Measurements from ENCODE around the gene PRKCA.
A peak's percentile ranks its signal among the peaks of the same experiment; 100 is the strongest.
"Not testable (repeated sequence)": the region's sequence is repeated elsewhere in the genome, so short reads cannot be mapped to it uniquely, and the experiment has no call there.

PRKCA gene

GRCh38 chr17:66292353-66292752, 10.1 kb upstream of the PRKCA start:
- no peak overlapping the region for H3K9ac ChIP-seq (ENCODE audit: low read depth, low read length)
- H3K27me3 ChIP-seq (ENCODE audit: insufficient read depth, low read length), result no peaks in the 10 kb centered on the region
- H3K27ac ChIP-seq (ENCODE audit: low read depth, low read length), result no peak overlapping the region
- H3K4me3 ChIP-seq (ENCODE audit: low read length), result no peak overlapping the region
- no peaks in the 10 kb centered on the region for H3K4me1 ChIP-seq (ENCODE audit: insufficient read depth, low read length)
- no peaks in the 10 kb centered on the region for H3K9me3 ChIP-seq (ENCODE audit: insufficient read depth, low read depth, low read length)
- no peaks in the 10 kb centered on the region for H3K36me3 ChIP-seq (ENCODE audit: insufficient read depth, low read length)
- 50% methylated on average over 2 of the region's 3 CpGs for WGBS

- Histone ChIP-seq H3K9ac (ENCODE audit: low read depth, low read length) (no peak overlapping the region), H3K9me3 (ENCODE audit: insufficient read depth, low read depth, low read length) (no peaks in the 10 kb centered on the region), H3K27ac (ENCODE audit: low read depth, low read length) (no peak overlapping the region), H3K4me1 (ENCODE audit: insufficient read depth, low read length) (no peaks in the 10 kb centered on the region), H3K27me3 (ENCODE audit: insufficient read depth, low read length) (peaks cover 21% of the 10 kb centered on the region), H3K36me3 (ENCODE audit: insufficient read depth, low read length) (no peaks in the 10 kb centered on the region), H3K4me3 (ENCODE audit: low read length) (no peak overlapping the region)
- 95% methylated on average over 6 of the region's 6 CpGs for WGBS
These were observed 6.1 kb upstream of the PRKCA start for GRCh38 chr17:66296289-66296725.

- H3K27ac ChIP-seq (ENCODE audit: low read depth, low read length); H3K4me3 ChIP-seq (ENCODE audit: low read length); H3K9me3 ChIP-seq (ENCODE audit: insufficient read depth, low read depth, low read length); H3K36me3 ChIP-seq (ENCODE audit: insufficient read depth, low read length); H3K4me1 ChIP-seq (ENCODE audit: insufficient read depth, low read length); H3K9ac ChIP-seq (ENCODE audit: low read depth, low read length): not testable (repeated sequence)
- peaks cover 29% of the 10 kb centered on the region for H3K27me3 ChIP-seq (ENCODE audit: insufficient read depth, low read length)
- WGBS, result 94% methylated on average over 8 of the region's 9 CpGs
These were observed 5.0 kb upstream of the PRKCA start for GRCh38 chr17:66297443-66297842.

GRCh38 chr17:66299711-66300110, 2.7 kb upstream of the PRKCA start:
- H3K9me3 ChIP-seq (ENCODE audit: insufficient read depth, low read depth, low read length), result no peaks in the 10 kb centered on the region
- H3K27me3 ChIP-seq (ENCODE audit: insufficient read depth, low read length), result peaks cover 38% of the 10 kb centered on the region
- WGBS, result 96% methylated on average over 3 of the region's 4 CpGs
- H3K9ac ChIP-seq (ENCODE audit: low read depth, low read length), result no peak overlapping the region
- H3K4me3 ChIP-seq (ENCODE audit: low read length), result no peak overlapping the region
- H3K36me3 ChIP-seq (ENCODE audit: insufficient read depth, low read length), result no peaks in the 10 kb centered on the region
- peaks cover 9% of the 10 kb centered on the region for H3K4me1 ChIP-seq (ENCODE audit: insufficient read depth, low read length)
- no peak overlapping the region for H3K27ac ChIP-seq (ENCODE audit: low read depth, low read length)

GRCh38 chr17:66300956-66301355, 1.5 kb upstream of the PRKCA start:
- H3K27ac ChIP-seq (ENCODE audit: low read depth, low read length), result no peak overlapping the region
- peak overlapping the region; percentile 74; the same call in 1 of the 2 replicates for H3K4me3 ChIP-seq (ENCODE audit: low read length)
- no peaks in the 10 kb centered on the region for H3K36me3 ChIP-seq (ENCODE audit: insufficient read depth, low read length)
- H3K9me3 ChIP-seq (ENCODE audit: insufficient read depth, low read depth, low read length), result no peaks in the 10 kb centered on the region
- WGBS, result 79% methylated on average over 8 of the region's 8 CpGs
- H3K27me3 ChIP-seq (ENCODE audit: insufficient read depth, low read length), result peaks cover 38% of the 10 kb centered on the region
- peaks cover 19% of the 10 kb centered on the region for H3K4me1 ChIP-seq (ENCODE audit: insufficient read depth, low read length)
- no peak overlapping the region for H3K9ac ChIP-seq (ENCODE audit: low read depth, low read length)

- peaks cover 38% of the 10 kb centered on the region for H3K27me3 ChIP-seq (ENCODE audit: insufficient read depth, low read length)
- H3K4me3 ChIP-seq (ENCODE audit: low read length), result peak overlapping the region; percentile 74
- 25% methylated on average over 10 of the region's 14 CpGs for WGBS
- no peaks in the 10 kb centered on the region for H3K36me3 ChIP-seq (ENCODE audit: insufficient read depth, low read length)
- no peaks in the 10 kb centered on the region for H3K9me3 ChIP-seq (ENCODE audit: insufficient read depth, low read depth, low read length)
- no peak overlapping the region for H3K27ac ChIP-seq (ENCODE audit: low read depth, low read length)
- H3K9ac ChIP-seq (ENCODE audit: low read depth, low read length), result peak overlapping the region; percentile 45; the same call in 1 of the 2 replicates
- H3K4me1 ChIP-seq (ENCODE audit: insufficient read depth, low read length), result peaks cover 24% of the 10 kb centered on the region
These were observed 998 bp upstream of the PRKCA start for GRCh38 chr17:66301367-66301863.

GRCh38 chr17:66302761-66303626, 581 bp downstream of the PRKCA start:
- WGBS, result under 1% methylated on average over 91 of the region's 91 CpGs
- H3K4me1 ChIP-seq (ENCODE audit: insufficient read depth, low read length), result peaks cover 32% of the 10 kb centered on the region
- H3K9ac ChIP-seq (ENCODE audit: low read depth, low read length), result peak overlapping the region; percentile 23; the same call in 1 of the 2 replicates
- H3K27me3 ChIP-seq (ENCODE audit: insufficient read depth, low read length), result peaks cover 38% of the 10 kb centered on the region
- no peaks in the 10 kb centered on the region for H3K36me3 ChIP-seq (ENCODE audit: insufficient read depth, low read length)
- peak overlapping the region; percentile 74 for H3K4me3 ChIP-seq (ENCODE audit: low read length)
- H3K27ac ChIP-seq (ENCODE audit: low read depth, low read length), result no peak overlapping the region
- no peaks in the 10 kb centered on the region for H3K9me3 ChIP-seq (ENCODE audit: insufficient read depth, low read depth, low read length)

- Histone ChIP-seq H3K27ac (ENCODE audit: low read depth, low read length) (peak overlapping the region; percentile 87; the same call in 1 of the 2 replicates), H3K4me3 (ENCODE audit: low read length) (peak overlapping the region; percentile 74), H3K4me1 (ENCODE audit: insufficient read depth, low read length) (peaks cover 36% of the 10 kb centered on the region), H3K9ac (ENCODE audit: low read depth, low read length) (no peak overlapping the region), H3K27me3 (ENCODE audit: insufficient read depth, low read length) (peaks cover 33% of the 10 kb centered on the region), H3K9me3 (ENCODE audit: insufficient read depth, low read depth, low read length) (no peaks in the 10 kb centered on the region), H3K36me3 (ENCODE audit: insufficient read depth, low read length) (no peaks in the 10 kb centered on the region)
- WGBS, result 18% methylated on average over 13 of the region's 14 CpGs
These were observed 2.1 kb downstream of the PRKCA start for GRCh38 chr17:66304304-66305174.

GRCh38 chr17:66306446-66306845, 4.0 kb downstream of the PRKCA start:
- H3K9me3 ChIP-seq (ENCODE audit: insufficient read depth, low read depth, low read length), result no peaks in the 10 kb centered on the region
- H3K4me3 ChIP-seq (ENCODE audit: low read length), result no peak overlapping the region
- H3K36me3 ChIP-seq (ENCODE audit: insufficient read depth, low read length), result no peaks in the 10 kb centered on the region
- no peak overlapping the region for H3K27ac ChIP-seq (ENCODE audit: low read depth, low read length)
- peaks cover 15% of the 10 kb centered on the region for H3K27me3 ChIP-seq (ENCODE audit: insufficient read depth, low read length)
- WGBS, result 92% methylated on average over 5 of the region's 5 CpGs
- no peak overlapping the region for H3K9ac ChIP-seq (ENCODE audit: low read depth, low read length)
- H3K4me1 ChIP-seq (ENCODE audit: insufficient read depth, low read length), result peaks cover 45% of the 10 kb centered on the region

- no peaks in the 10 kb centered on the region for H3K9me3 ChIP-seq (ENCODE audit: insufficient read depth, low read depth, low read length)
- H3K36me3 ChIP-seq (ENCODE audit: insufficient read depth, low read length), result no peaks in the 10 kb centered on the region
- WGBS, result 92% methylated on average over 1 of the region's 2 CpGs
- H3K27me3 ChIP-seq (ENCODE audit: insufficient read depth, low read length), result peaks cover 9% of the 10 kb centered on the region
- H3K4me1 ChIP-seq (ENCODE audit: insufficient read depth, low read length), result peaks cover 45% of the 10 kb centered on the region
- H3K9ac ChIP-seq (ENCODE audit: low read depth, low read length), result no peak overlapping the region
- no peak overlapping the region for H3K27ac ChIP-seq (ENCODE audit: low read depth, low read length)
- no peak overlapping the region for H3K4me3 ChIP-seq (ENCODE audit: low read length)
These were observed 4.8 kb downstream of the PRKCA start for GRCh38 chr17:66307257-66307656.

GRCh38 chr17:66308856-66309255, 6.4 kb downstream of the PRKCA start:
- Histone ChIP-seq H3K4me1 (ENCODE audit: insufficient read depth, low read length) (peaks cover 44% of the 10 kb centered on the region), H3K27me3 (ENCODE audit: insufficient read depth, low read length) (peaks cover 8% of the 10 kb centered on the region), H3K4me3 (ENCODE audit: low read length) (no peak overlapping the region), H3K36me3 (ENCODE audit: insufficient read depth, low read length) (no peaks in the 10 kb centered on the region), H3K9me3 (ENCODE audit: insufficient read depth, low read depth, low read length) (no peaks in the 10 kb centered on the region), H3K9ac (ENCODE audit: low read depth, low read length) (no peak overlapping the region), H3K27ac (ENCODE audit: low read depth, low read length) (no peak overlapping the region)
- WGBS, result 60% methylated on average over 2 of the region's 2 CpGs
